ENCODE measurements around the gene CEP152.

GRCh38 chr15:48775546-48775945 is 35.3 kb downstream of the CEP152 start:
- TF ChIP-seq POLR2AphosphoS5 (IDR thresholded peaks at IDR 0.05; ENCODE audit: borderline replicate concordance, low read depth, low read length) (no peak), EZH2 (IDR thresholded peaks at IDR 0.05) (no peak)

Data from SK-N-MC (cell line).